GM18858 (cell line): ENCODE measurements around the gene UNC5C.

Source experiments
- ATAC-seq: cut with Tn5 transposase; IDR thresholded peaks from one replicate; pipeline ENCODE4 v1.9.1; 2021; ENCODE audit not compliant: unreplicated experiment

UNC5C gene

DNA sequence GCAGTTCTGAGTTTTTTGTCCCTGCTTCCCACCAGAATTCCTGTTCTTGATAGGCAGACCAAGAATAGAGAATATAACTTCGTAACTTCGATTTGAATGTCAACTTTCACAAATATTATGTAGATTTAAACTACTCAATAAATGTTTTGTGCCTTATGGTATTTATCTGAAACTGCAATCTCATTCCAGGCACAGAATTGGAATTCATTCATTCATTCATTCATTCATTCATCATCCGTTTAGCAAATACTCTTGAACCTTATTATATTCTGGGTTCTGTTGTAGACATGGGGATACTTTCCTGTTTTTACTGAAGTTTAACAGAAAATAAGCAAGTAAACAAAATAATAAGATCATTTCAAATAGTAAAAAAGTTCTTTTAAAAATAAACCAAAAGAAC, 324.4 kb downstream of the UNC5C start:
- no peak for ATAC-seq

DNA sequence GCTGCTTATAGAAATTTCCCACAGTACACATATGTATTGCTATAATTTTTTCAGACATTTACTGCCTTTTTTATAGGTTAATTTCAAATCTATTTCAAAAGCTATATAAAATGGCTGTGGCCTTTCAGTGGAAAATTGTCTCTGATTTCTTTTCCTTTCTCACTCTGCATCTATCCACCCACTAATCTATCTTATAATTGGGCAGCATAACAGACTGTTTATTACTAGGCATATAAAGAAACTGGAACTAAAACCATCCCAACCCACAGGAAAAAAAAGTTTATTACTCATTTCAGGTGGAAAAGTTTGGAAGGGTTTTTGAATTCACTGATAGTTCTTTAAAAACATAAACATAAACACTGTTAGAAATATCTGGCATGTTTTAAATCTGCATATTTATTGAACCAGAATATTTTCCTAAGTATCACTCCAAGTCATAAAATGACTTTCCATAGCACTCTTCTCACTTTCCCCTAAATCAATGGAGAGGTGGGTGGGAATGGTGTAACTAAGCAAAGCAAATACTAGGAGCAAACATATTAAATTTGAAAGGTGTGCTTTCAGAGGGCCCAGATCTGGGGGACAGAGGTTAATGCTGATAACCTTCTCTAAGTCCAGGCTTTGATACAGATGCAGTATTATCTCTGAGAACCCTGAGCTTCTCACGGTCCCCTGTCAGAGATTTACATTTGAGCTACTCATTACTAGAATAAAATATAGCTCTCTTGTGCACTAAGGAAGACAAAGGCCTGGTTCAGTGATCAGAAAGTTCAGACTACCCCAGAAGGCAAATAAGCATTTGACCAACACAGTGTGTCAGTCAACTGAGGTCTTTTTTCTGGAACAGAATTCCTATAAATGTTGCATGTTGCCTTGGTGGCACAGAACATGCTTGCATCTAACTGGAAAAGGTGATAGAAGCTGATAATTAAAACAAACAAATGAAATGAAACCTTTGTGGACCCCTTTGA, 328.3 kb downstream of the UNC5C start:
- ATAC-seq: no peak

DNA sequence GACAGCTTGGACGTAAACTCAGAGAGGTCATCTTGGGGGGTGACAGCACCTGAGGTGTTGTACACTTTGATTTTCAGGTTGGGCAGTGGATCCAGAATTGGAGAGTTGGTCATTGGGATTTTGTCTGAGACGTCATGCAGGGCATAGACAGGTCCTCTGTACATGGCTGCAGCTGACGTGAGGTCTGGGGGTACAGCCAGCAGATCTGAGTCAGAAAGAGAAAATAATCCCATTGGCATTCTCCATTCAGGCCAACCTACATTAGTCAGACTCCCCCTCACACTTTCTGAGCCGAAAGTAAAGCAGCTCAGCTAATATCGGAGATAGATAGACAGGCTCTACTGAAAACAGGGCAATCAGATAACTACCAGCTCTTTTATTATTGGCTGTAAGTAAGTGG, 329.7 kb downstream of the UNC5C start:
- ATAC-seq: no peak

DNA sequence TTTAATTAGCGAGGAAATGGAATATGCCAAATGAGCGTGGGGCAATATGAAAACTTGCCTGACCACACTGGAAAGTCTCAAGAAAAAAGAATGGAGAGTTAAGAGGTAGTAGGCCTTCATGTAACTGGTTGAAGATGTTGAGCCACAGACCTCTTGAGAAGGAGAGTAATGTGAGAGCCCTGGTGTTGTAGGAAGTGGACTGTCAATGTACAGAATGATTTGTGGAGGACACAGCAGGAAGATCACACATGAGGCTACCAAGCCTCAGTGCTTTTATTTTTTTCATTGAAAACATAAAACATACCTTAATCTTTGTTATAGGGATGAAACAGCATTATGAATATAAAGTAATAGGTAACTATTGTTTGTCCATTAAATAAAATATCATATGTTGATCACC, 331.6 kb downstream of the UNC5C start:
- ATAC-seq: no peak

DNA sequence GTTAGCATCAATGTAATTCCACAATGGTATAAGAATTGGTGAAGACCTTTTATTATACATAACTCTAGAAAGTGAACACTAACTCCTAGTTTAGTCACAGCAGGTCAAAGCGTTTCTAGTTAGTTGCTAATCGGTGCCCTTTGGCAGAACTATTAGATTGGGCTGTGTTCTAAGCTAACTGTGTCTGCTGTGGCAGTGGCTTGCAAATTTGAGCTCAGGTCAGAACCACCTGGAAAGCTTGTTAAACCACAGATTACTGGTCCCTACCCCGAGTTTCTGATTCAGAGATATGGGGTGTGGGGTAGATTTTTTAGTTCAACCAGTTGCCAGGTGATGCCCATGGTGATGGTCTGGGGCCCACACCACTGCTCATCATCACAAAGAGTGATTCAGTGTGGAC, 332.1 kb downstream of the UNC5C start:
- no peak for ATAC-seq

DNA sequence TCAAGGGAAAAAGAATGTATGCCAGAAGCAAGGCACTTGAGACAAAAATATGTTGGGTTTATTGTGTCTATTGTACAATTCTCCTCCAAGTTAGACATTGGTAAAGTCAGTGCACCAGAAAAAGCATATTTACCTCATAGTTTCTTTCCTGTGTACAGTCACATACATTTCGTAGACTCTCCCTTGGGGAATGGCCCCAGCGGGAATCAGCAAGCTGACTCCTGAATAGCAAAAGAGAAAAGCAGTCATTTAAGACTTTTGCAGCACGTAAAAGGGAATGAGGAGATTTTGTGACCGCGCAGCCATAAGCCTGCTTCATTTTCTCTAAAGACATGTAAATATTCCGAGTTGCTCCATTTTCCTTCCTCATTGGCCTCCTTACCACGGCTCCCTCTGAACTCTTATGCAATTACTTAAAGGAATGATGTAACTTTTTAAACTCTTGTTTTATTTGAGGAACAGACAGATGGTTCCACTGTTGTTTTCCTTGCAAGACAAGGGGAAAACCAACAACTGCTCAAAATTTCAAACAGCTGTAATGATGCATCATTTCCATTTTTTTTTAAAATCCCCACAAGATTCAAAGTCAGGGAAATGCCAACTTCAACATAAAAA, 332.7 kb downstream of the UNC5C start:
- no peak for ATAC-seq

DNA sequence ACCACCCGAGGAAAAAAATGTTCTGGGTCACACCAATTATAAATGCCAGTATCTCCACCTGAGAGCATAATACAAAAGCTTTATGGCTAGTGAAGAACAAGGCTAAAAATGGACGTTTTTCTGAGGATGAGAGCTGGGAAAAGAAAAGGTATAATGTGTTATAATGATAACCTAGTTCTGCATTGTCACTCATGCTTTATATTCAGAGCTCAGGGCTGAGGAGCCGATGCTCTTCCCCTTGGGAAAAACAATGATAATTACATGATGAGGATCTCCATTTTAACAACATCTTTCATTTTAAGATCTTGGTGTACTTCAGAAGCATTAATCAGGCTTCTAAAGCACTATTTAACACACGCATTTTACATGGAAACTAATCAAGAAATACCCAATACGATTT, 333.7 kb downstream of the UNC5C start:
- ATAC-seq: no peak

DNA sequence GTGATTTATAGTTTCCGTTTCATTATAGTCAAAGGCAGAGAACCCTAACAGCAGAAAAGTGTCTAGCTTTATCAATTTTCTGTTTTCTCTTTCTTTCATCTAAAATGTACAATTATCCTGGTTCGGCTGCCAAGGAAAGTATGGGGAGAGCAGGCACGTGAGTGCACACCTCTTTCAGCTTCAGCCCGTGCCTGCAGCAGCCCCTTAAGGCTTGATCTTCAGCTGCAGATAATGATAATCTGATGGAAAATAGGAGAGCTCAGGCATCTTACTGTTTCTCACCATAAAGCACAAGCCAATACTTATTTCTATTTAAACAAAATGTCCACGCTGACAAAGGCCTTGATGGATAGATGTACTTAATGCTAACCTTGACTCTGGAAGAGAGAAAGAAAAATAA, 334.4 kb downstream of the UNC5C start:
- no peak for ATAC-seq

DNA sequence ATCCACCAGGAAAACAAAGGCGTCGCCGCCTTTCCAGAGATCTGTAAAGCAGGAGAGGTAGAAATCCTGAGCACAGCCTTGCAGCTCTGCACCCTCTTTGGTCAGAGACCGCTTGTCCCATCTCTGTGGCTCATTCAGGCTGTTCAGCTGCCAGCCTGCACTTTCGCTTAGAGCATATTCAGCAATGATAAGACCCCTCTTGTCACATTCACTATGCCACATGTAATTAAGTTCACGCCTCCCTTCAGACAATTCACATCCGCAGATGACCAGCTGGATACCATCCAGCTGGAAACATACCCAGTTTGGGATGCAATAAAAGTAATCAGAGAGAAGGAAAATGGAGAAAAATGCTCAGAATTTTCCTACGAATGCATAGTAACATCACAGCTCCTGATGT, 335.4 kb downstream of the UNC5C start:
- ATAC-seq: no peak

DNA sequence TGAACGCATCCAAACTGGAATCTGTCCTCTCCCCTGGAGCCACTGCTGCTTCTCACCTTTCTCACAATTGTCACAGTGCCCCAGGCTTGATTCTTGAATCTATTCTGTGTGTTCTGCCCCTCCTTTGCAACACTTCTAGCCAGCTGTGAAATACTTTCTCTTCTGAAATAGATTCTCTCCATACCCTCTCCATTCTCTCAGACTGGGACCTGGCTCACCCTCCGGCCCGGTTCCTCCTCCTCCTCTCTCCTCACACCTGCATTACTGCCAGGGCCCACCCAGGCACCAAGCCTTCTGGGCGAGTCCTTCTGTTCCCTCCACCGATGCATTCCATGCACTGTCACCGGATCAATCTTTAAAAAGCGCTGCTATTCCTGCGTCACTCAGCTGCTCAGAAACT, 336.1 kb downstream of the UNC5C start:
- no peak for ATAC-seq

DNA sequence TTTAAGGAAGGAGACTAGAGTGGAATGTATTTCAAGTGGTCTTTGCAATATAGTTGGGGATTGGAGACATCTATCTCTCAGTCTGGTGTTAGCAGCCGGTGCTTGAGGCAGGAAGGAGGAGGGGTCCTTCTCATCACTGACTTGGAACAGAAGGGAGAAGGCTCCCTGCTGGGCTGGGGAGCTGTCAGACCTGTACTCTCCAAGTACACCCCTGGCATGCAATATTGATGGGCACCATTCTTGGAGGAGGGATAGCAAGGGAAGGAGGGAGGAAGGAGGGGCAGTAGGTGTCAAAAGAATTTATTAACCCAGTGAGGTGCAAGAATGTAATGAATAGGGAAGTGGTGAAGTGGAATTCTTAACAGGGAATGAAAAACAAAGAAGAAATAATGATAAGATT, 338.8 kb downstream of the UNC5C start:
- ATAC-seq: no peak

DNA sequence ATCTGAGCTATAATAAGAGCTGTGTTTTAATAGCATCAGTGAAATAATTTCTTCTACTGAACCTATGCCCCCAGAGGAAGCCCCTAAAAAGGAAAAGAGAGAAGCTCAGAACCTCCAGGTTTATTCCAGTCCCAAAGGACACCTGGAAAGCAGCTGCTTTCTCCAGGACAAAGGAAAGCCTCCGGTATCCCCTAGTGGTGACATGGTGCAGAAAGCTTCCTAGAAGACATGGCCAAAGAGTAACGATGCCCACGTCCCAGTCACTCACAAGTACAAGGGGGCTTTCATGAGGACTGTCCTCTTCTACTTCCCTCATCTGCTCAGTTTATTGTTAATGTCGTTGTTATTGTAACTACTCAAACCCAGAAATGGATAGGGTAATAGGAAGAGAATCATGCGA, 343.9 kb downstream of the UNC5C start:
- no peak for ATAC-seq

DNA sequence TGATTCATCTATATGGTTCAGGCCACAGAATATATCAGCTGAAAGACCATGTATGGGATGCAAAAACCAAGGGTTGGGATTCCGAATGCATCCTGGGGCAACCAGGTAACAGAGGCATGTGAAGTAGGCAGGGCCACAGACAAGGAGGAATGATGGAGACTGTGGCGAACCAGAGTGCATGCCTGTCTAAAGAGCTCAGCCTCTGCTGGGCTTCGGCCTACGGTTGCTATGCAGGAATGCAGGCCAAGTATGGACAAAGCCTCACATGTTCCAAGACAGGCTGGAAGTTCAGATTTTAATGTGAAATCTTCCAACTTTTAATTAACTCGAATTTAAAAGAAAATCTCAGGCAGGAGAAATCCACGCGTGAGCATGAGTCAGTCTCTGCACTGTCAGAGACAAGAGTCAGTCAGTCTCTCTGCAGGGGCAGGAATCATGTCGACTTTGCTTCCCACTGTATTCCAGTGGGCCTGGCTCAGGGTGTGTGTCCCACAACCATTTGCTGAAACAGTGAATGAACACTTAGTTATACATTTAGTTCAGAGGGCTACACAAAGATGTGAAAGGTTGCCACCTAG, 344.4 kb downstream of the UNC5C start:
- ATAC-seq: no peak

DNA sequence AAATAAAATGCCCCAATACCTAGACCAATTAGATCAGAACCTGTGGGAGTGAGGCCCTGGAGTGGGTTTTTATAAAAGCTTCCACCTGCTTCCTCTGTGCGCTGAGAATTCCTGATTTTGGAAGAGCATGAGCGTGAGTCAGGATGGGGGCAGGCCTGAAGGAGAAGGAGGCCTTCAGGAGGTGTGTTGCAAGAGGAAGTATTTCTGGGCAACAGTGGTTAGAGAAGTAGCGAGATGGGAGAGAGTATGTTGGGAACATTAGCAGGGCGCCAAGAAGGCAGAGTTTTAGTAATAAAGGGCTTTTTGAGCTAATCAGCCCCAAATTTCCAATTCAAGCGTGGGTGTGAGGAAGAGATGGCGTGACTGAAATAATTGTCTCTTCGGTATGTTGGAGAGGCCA, 349.8 kb downstream of the UNC5C start:
- no peak for ATAC-seq

DNA sequence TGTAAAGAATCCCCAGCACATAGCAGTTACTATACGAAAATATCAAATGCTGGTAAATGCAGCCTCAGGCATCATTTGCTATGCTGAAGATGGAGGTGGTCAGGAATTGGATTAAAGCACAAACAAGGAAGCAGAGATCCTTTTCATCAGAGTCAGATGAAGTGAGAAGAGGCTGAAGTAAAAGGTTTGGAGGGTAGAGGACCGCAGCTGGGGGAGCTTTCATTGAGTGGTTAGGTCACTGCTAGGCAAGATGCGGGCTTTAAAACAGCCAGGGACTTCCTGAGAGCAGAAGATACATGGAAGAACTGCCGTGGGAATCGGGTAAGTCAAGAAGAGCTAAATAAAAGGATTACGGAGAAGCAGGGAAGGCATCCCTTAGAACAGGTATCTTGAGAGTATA, 351.4 kb downstream of the UNC5C start:
- ATAC-seq: no peak

DNA sequence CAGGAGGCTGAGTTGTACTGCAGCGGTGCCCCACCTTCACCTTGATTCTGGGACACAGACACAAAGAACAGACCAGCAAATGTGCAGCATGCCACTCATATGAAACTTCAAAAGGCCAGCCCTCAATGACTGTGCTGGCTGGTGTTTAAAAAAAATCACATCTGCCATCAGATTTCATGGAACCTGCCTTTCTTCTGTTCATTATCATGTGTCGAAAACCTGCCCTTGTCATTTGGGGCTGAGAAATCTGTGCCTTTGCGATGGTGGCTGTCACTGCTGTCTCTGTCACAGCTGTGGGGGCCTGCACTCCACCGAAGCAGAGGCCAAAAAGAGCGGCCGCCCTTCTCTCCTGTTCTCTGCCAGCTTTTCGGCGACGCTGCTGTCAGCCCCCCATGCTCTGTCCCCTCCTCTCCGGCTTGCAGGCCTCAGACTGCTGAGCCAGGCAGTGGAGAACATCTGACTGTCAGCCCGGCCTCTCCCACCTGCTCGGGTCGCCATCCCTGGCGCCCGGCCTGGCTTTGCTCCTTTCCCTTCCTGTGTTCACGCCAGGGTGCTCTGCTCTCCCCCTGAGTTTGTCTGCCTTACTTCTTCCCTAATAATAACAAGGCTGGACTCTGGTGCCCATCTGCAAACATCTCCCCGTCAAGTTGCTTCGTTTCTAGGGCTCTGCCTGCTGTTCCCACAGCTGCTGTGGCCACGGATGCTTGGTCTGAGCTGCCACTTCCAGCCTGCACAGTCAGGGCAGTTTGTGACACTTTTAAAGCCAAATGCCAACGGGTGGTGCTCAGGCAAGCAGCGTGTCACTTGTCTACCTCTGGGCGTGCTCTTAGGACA, 355.2 kb downstream of the UNC5C start:
- ATAC-seq: no peak

DNA sequence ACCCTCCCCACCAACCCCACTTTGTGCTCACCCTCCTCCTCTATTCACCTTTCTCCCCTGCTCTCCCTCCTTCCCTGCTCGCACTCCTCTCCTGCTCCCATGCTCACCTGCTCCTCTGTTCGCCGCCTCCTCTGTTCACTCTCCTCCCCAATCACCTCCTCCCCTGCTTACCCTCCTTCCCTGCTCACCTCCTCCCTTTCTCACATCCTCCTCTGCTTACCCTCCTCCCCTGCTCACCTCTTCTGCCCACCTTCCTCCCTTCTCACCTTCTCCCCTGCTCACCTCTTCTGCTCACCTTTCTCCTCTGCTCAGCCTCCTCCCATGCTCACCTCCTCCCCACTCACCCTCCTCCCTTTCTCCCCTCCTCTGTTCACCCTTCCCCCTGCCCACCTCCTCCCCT, 357.2 kb downstream of the UNC5C start:
- ATAC-seq: no peak

DNA sequence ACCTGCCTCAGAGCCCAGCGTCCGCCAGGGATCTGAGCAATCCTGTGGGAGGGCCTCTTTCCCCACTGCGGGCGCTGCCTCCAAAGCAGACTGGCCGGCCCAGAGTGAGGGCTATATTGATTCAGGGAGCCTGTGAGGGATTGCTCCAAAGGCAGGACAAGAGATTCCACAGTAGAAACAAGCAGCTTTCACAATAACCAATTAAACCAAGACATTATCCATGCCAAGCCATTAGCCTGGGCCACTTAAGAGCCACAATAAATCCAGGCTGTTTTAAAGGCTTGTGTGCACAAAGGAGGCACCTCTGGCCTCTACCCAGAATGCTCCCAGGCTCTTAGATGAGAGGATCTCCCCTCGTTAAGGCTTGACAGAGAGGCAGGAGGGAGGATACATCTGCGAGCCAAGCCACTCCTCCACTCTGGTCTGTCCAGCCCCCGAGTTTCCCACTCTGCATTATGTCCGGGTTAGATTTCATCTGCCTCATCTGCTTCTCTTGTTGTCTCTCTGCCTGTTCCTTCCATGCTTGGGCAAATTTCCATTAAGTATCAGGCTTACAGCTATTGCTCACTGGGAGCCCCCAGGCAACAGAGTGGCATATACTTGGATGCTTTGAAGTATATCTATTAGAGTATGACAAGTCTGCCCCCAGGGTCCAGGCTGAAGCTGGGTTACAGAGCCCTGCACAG, 357.9 kb downstream of the UNC5C start:
- no peak for ATAC-seq

DNA sequence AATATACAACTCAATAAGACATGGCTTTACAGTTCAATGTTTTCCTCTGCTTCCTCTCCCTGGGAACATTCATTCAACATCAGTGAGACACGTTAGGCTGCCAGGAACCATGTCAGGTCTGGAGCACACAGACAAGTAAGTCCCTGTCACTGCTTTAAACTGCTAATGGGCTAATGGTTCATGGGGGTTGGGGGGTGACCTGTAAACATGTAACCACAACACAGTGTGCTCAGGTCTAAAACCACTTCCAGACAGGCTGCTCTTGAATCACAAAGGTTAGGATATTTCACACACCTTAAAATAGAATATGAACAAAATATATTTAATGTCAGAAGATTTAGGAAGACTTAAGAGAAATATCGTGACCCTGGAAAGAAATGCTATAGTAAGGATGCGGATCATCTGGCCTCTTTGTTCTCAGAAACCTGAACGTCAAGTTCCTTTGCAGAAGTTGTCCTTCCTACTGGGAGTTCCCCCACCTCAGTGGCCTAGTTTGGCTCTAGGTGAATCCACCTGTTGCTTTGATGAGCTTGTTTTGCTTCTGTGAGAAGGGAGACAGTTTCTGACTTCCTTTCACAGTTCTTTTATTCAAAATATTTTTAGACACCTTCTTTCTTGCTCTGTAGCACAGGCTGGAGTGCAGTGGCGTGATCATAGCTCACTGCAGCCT, 359.9 kb downstream of the UNC5C start:
- ATAC-seq: no peak

DNA sequence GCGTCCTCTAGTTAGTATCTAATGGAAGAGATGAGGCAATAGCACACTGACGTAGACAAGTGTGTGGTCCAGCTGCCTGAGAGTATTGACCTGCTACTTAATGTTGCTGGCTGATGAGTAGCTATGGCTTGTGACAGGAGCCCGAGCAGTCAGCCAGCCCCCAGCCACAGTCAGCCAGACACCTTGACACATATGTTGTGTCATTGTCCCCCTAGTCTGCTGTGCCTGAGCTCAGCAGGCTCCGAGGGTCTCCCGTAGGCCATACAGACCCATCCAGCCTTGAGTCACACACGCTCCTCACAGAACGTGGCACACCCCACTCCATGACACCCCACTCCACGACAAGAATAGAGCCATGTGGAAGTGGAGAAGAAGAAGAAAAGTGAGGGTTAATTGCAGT, 362.1 kb downstream of the UNC5C start:
- ATAC-seq: no peak
